Ovary (tissue), 3 donors: ENCODE results near the gene KLF16.

Experiments
- EP300 ChIP-seq: sonication (generic); formaldehyde crosslinking; IDR thresholded peaks from one replicate; pipeline ENCODE4 v1.6.1; 2017; ENCODE audit warnings: antibody characterized with exemption
- TF ChIP-seq, protein P1 (sequence below), 3 donors: fragments of 450-650 bp in 2 of 3; fragments of 200-600 bp in 1 of 3; IDR thresholded peaks; one replicate each; pipeline versions ENCODE4 v1.5.1 to v1.8.0; 2016 to 2022; ENCODE audit warnings: antibody characterized with exemption in 3 of 3, mild to moderate bottlenecking in 1 of 3
- donor health status: DM: no; HTN: no; CAD: no.

DNA sequence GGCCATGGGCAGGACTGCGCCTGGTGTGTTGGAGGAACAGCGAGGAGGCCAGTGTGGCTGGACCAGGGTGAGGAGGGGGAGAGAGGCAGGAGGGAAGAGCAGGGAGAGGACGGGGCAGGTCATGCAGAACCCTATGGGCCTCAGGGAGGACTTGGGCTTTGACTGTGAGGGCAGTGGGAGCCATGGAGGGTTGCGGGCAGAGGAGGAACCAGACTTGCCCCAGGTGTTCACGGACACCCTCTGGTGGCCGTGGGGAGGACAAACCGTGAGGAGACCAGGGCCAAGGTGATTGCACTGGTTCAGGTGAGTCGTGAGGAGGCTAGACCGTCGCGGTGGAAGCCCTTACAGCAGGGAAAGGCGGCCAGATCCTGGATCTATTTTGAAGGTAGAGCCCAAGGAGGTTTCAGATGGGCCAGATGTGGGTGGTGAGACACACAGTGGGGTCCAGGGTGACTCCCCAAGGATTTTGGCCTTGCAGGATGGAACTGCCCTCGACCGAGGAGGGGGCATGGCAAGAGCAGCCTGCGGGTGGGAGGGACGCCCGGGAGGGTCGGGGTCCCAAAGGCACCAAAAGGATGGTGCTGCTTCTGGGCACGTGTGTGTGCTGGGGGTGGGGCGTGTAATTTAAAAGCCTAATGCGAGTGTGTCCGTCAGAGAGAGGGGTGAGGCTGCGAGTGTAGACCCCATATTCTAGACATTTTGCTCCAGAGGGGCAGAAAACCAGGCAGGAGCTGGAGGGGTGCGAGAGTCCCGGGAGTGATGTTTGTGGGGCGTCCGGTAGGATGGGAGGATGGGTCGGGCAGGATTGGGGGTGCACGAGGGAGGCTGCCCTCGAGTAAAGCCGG lies 12.3 kb downstream of the KLF16 start:
- TF ChIP-seq, protein P1, sequence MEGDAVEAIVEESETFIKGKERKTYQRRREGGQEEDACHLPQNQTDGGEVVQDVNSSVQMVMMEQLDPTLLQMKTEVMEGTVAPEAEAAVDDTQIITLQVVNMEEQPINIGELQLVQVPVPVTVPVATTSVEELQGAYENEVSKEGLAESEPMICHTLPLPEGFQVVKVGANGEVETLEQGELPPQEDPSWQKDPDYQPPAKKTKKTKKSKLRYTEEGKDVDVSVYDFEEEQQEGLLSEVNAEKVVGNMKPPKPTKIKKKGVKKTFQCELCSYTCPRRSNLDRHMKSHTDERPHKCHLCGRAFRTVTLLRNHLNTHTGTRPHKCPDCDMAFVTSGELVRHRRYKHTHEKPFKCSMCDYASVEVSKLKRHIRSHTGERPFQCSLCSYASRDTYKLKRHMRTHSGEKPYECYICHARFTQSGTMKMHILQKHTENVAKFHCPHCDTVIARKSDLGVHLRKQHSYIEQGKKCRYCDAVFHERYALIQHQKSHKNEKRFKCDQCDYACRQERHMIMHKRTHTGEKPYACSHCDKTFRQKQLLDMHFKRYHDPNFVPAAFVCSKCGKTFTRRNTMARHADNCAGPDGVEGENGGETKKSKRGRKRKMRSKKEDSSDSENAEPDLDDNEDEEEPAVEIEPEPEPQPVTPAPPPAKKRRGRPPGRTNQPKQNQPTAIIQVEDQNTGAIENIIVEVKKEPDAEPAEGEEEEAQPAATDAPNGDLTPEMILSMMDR (IDR thresholded peaks at IDR 0.05) = no peak
- no peak for TF ChIP-seq EP300
